Esophagus muscularis mucosa (tissue), 4 donors: ENCODE measurements around the gene ZFYVE19.

Source experiments
- CTCF ChIP-seq, 3 experiments: fragments of 200-600 bp in 2 of 3; fragments of 450-650 bp in 1 of 3; sonication (generic) in 2 of 3; IDR thresholded peaks; one replicate each; pipeline ENCODE4 v1.5.1; 2017 to 2019; ENCODE audit warnings: antibody characterized with exemption in 3 of 3, mild to moderate bottlenecking in 2 of 3, moderate library complexity in 1 of 3
- EP300 ChIP-seq: sonication (generic); formaldehyde crosslinking; IDR thresholded peaks from one replicate; pipeline ENCODE4 v1.6.1; 2017; ENCODE audit warnings: antibody characterized with exemption
- POLR2A ChIP-seq: fragments of 450-650 bp; IDR thresholded peaks from one replicate; pipeline ENCODE4 v1.6.1; 2017; ENCODE audit warnings: antibody characterized with exemption, moderate library complexity, mild to moderate bottlenecking, low read depth
- POLR2AphosphoS5 ChIP-seq, 2 donors: sonication (generic); formaldehyde crosslinking; IDR thresholded peaks; one replicate each; pipeline ENCODE4 v1.6.1; 2017; ENCODE audit warnings: antibody characterized with exemption in 2 of 2

DNA sequence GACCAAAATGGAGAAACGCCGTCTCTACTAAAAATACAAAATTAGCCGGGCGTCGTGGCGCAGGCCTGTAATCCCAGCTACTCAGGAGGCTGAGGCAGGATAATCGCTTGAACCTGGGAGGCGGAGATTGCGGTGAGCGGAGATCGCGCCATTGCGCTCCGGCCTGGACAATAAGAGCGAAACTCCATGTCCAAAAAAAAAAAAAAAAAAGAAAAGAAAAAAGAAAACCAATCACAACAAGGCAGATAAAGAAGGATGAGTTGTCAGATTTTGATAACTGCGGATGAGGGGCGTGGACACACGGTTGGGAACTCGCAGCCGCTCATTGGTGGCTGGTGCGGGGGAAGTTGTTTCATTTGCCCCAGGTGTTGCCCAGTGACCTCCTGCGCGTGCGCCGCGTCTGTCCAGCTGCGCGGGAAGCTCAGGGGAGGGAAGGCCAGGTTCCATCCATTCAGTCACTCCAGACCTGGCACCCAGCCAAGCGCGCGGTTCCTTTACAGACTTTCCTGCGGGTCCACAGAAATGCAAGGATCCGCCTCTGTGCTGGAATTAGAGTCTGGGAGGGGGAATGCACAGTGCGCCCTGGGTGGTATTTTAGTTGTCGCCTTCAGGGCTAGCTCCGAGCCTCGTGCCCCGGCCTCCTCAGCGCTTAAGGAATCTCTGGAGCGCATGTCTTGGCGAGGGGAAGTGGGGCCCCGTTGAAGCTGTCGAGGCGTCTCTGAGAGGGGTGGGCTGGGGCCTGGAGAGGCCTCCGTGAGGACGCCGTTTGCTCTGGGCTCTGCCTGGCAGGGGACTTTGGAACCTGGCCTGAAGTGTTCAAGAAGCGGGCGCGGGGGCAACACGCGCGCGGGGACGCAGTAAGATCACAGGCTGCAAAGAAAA lies 43.7 kb upstream of the ZFYVE19 start:
- TF ChIP-seq CTCF (IDR thresholded peaks at IDR 0.05), result no peak
- no peak for TF ChIP-seq EP300
- no peak for TF ChIP-seq POLR2A
- TF ChIP-seq POLR2AphosphoS5 (IDR thresholded peaks at IDR 0.05), result peak in 1 of 2 donors; percentile 32
